Common myeloid progenitor, CD34-positive (primary cell): ENCODE results near the gene PKP1.

Experiments
- CTCF ChIA-PET: fragments of 350-600 bp; sonication (Branson Sonifier 250); formaldehyde crosslinking; loops from one replicate; lab custom pipeline; 2021; ENCODE audit warnings: antibody characterized with exemption; lab: Charles Lee
- POLR2A ChIA-PET: fragments of 350-600 bp; sonication (Branson Sonifier 250); formaldehyde crosslinking; loops from one replicate; lab custom pipeline; 2021; ENCODE audit warnings: antibody characterized with exemption; lab: Charles Lee
- DNase-seq, 3 donors: peaks; one replicate each; pipeline versions ENCODE4 v3.0.0 to v3.0.0-alpha.2; 2013
- H3K27ac ChIP-seq, 2 experiments: 1 replicate in 1 of 2; 2 replicates in 1 of 2; pipeline ENCODE4 v1.7.0; 2013; ENCODE audit warnings: inconsistent platforms in 2 of 2, low read length in 2 of 2, mild to moderate bottlenecking in 2 of 2, low read depth in 1 of 2, moderate library complexity in 1 of 2; ENCODE audit not compliant: severe bottlenecking in 2 of 2, insufficient read depth in 1 of 2, poor library complexity in 1 of 2
- H3K27me3 ChIP-seq, 5 experiments: replicated peaks in 2 of 5; 1 replicate in 3 of 5; 2 replicates in 2 of 5; pipeline versions ENCODE4 v1.6.1 to v1.7.0; 2013; ENCODE audit warnings: low read length in 4 of 5, mild to moderate bottlenecking in 2 of 5, moderate library complexity in 2 of 5, inconsistent platforms in 1 of 5; ENCODE audit not compliant: insufficient read depth in 5 of 5, control insufficient read depth in 4 of 5
- H3K36me3 ChIP-seq, 4 experiments: 1 replicate in 2 of 4; 2 replicates in 2 of 4; pipeline versions ENCODE4 v1.6.1 to v1.7.0; 2013; ENCODE audit warnings: low read length in 3 of 4, control low read depth in 1 of 4, mild to moderate bottlenecking in 1 of 4; ENCODE audit not compliant: control insufficient read depth in 4 of 4, insufficient read depth in 4 of 4
- H3K4me1 ChIP-seq, 4 experiments: 1 replicate in 3 of 4; 2 replicates in 1 of 4; pipeline versions ENCODE4 v1.6.1 to v1.7.1; 2013; ENCODE audit warnings: low read length in 3 of 4, mild to moderate bottlenecking in 3 of 4, control low read depth in 1 of 4, inconsistent platforms in 1 of 4, moderate library complexity in 1 of 4; ENCODE audit not compliant: control insufficient read depth in 4 of 4, insufficient read depth in 4 of 4; ENCODE audit errors: control extremely low read depth in 1 of 4
- H3K4me3 ChIP-seq, 7 experiments: 1 replicate in 4 of 7; 2 replicates in 3 of 7; pipeline versions ENCODE4 v1.5.1 to v1.7.0; 2013; ENCODE audit warnings: mild to moderate bottlenecking in 7 of 7, low read length in 6 of 7, moderate library complexity in 6 of 7, inconsistent platforms in 2 of 7, low read depth in 2 of 7, control low read depth in 1 of 7; ENCODE audit not compliant: insufficient read depth in 4 of 7, control insufficient read depth in 1 of 7; ENCODE audit errors: extremely low read depth in 1 of 7
- H3K9me3 ChIP-seq, 5 experiments: 1 replicate in 4 of 5; 2 replicates in 1 of 5; pipeline versions ENCODE4 v1.6.1 to v1.7.1; 2013; ENCODE audit warnings: low read length in 4 of 5, mild to moderate bottlenecking in 2 of 5, inconsistent platforms in 1 of 5, low read depth in 1 of 5, moderate library complexity in 1 of 5; ENCODE audit not compliant: control insufficient read depth in 4 of 5, insufficient read depth in 2 of 5; ENCODE audit errors: control extremely low read depth in 1 of 5
- WGBS: methylation state at CpG from one replicate; pipeline ENCODE4 v1.1.5; 2013; ENCODE audit not compliant: insufficient coverage; 5-methylcytosine and 5-hydroxymethylcytosine counted together

Gene PKP1

DNA sequence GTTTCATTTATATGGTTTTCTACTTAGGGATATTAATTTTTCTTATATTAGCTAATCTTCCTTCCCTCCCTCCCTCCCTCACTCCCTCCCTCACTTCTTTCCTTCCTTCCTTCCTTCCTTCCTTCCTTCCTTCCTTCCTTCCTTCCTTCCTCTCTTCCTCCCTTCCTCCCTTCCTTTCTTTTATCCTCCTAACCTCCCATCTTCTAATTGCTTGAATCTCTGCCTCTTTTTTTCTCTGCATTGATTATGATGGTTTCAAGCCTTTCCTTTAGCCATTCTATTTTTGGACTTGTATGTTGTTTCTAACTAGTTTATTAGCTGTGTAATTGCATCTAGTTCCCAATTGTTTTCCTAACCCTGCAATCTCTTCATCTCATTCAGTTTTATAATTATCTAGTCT, 17.0 kb upstream of the PKP1 start:
- Histone ChIP-seq H3K4me3 (no peak overlapping the region), H3K36me3 (no peaks in the 10 kb centered on the region), H3K4me1 (no peaks in the 10 kb centered on the region), H3K27ac (no peak overlapping the region), H3K9me3 (no peaks in the 10 kb centered on the region), H3K27me3 (peaks cover 5 to 25% (median 14%) of the 10 kb centered on the region in 5 experiments)
- POLR2A ChIA-PET, result no interaction called here
- CTCF ChIA-PET, result interaction anchor here (1.4 kb wide), 1 partner anchor 20 kb away, joined by 3 read pairs; no protein-coding TSS in a partner anchor
- DNase-seq, result no peak

DNA sequence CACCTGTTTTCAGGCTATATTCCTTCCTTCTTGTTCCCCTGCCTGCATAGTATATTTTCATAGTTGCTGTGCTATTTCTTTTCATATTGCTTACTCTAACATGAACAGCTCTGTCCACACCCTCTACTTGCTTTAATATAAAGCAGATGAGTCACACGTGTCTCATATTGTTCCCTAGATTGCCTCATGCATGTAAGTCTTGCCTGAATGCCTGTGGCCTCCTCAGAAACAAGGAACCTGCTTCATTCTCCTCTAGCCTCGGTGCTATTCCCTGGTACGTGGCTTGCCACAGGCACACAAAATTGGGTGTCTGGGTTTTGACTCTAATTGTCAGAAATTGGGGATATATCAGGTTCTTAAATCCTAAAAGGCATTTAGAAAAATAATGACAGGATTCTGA, 16.5 kb upstream of the PKP1 start:
- Histone ChIP-seq H3K27ac (no peak overlapping the region), H3K27me3 (peaks cover 5 to 21% (median 11%) of the 10 kb centered on the region in 5 experiments), H3K36me3 (no peaks in the 10 kb centered on the region), H3K9me3 (no peaks in the 10 kb centered on the region), H3K4me3 (no peak overlapping the region), H3K4me1 (no peaks in the 10 kb centered on the region)
- DNase-seq, result peak in 2 of 3 donors; percentile 21 to 27
- ChIA-PET CTCF (interaction anchor here (1.4 kb wide), 1 partner anchor 21 kb away, joined by 3 read pairs; no protein-coding TSS in a partner anchor), POLR2A (no interaction called here)
- WGBS, result 70% methylated on average over 2 of the region's 3 CpGs

DNA sequence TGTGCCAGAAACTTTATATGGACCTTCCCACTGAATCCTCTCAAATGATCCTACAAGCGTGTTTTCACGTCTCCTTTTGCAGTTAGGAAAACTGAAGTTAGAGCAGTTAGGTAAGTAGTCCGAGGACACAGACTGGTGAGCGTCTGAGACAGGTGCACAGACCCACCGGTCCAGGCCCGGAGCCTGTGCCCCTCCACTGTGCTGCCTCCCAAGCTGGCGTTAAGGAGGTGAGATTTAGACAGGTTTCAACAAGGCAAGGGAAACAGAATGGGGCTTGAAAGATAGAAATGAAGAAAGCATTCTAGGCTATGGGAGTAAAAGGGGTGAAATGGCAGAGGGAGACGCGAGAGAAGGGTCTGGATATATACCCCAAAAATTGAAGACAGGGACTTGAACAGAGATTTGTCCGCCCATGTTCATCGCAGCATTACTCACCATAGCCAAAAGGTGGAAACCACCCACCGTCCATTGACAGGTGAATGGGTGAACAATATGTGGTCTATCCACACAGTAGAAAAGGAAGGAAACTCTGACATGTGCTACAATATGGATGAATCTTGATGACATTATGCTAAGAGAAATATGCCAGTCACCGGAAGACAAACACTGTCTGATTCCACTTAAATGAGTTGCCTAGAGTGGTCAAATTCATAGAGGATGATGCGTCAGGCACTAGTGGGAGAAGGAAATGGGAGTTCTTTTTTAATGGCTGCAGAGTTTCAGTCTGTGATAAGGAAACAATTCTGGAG, 15.7 kb upstream of the PKP1 start:
- no peaks in the 10 kb centered on the region for H3K4me1 ChIP-seq
- peak in 2 of 3 donors; percentile 23 to 31 for DNase-seq
- POLR2A ChIA-PET, result no interaction called here
- CTCF ChIA-PET, result interaction anchor here (1.4 kb wide), 1 partner anchor 22 kb away, joined by 3 read pairs; no protein-coding TSS in a partner anchor
- peaks cover 5 to 21% (median 11%) of the 10 kb centered on the region in 5 experiments for H3K27me3 ChIP-seq
- H3K4me3 ChIP-seq, result no peak overlapping the region
- 89% methylated on average over 13 of the region's 14 CpGs for WGBS
- no peak overlapping the region for H3K27ac ChIP-seq
- no peaks in the 10 kb centered on the region for H3K9me3 ChIP-seq
- H3K36me3 ChIP-seq, result no peaks in the 10 kb centered on the region

DNA sequence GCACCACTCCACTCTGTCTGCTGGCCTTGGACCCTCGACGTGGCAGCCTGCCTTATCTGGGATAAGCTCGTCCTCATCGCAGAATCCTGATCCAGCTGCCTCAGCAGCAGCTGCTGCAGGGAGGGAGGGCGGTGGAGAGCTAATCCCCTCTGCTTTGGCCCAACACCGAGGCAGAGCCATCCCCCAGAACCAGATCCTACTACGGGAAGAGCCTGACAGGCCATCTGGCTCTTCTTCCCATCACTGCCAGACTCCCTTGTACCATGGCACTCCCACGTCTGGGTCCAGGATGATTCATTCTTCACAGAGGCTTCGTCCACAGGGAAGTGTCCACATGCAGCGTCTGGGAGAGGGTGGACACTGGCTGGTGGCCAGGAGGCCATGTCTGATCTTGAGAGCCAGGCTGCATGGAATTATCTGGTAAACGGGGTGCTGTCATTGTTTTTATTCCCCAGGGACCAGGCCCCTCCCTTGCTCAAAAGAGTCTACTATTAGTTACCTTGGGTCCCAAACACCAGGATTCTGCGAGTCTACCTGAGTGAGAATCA, 14.6 kb upstream of the PKP1 start:
- Histone ChIP-seq H3K9me3 (no peaks in the 10 kb centered on the region), H3K27ac (no peak overlapping the region), H3K4me1 (no peaks in the 10 kb centered on the region), H3K27me3 (peaks cover 4 to 21% (median 11%) of the 10 kb centered on the region in 5 experiments), H3K36me3 (no peaks in the 10 kb centered on the region), H3K4me3 (no peak overlapping the region)
- ChIA-PET CTCF (no interaction called here), POLR2A (no interaction called here)
- no peak for DNase-seq
- 84% methylated on average over 12 of the region's 12 CpGs for WGBS

DNA sequence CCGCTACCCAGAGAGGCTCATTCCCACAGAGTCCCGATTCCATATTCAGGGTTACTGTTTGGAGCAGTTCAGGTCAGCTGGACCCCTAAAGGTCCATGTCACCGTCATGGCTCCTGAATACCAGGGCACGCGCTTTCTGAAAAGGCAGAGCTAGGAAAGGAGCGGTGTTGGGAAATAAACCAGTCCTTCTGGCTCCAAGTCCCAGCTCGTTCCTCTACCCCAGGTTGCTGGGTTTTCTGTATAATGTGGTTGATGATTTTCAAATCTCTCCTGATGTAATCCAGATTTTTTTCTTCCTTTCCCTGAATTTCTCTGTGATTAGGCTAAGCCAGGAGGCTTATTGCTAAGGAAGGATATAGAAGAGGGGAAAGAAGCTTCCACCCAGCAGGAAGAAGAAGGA, 14.0 kb upstream of the PKP1 start:
- H3K36me3 ChIP-seq, result no peaks in the 10 kb centered on the region
- H3K9me3 ChIP-seq, result no peaks in the 10 kb centered on the region
- 90% methylated on average over 3 of the region's 7 CpGs for WGBS
- no peak for DNase-seq
- no peaks in the 10 kb centered on the region for H3K4me1 ChIP-seq
- H3K27me3 ChIP-seq, result peaks cover 3 to 16% (median 11%) of the 10 kb centered on the region in 5 experiments
- CTCF ChIA-PET, result no interaction called here
- POLR2A ChIA-PET, result no interaction called here
- H3K27ac ChIP-seq, result no peak overlapping the region
- H3K4me3 ChIP-seq, result no peak overlapping the region

DNA sequence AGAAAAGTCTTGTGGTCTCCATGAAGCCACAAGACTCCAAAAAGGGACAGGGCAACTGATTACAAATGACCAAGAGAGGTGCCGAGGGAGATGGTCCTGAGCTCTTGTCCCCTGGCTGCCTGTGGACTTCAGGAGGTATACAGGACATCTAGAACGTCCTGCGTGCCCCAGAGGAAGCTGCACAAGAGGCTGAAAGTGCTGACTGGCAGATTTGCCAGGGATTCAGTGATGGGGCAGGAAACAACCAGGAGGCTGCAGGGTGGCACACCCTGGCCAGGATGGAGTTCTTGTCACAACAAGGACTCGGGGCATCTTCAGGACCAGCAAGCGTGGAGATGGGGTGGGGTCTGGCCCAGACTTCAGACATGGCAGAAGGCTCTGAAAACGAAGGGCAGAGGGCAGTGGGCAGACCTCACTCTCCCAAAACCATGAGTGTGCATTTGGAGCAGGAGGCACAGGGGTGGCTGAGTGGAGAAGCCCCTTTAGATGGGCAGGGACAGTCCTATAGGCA, 13.4 kb upstream of the PKP1 start:
- Histone ChIP-seq H3K27me3 (peaks cover 3 to 14% (median 11%) of the 10 kb centered on the region in 5 experiments), H3K4me3 (no peak overlapping the region), H3K4me1 (no peaks in the 10 kb centered on the region), H3K36me3 (no peaks in the 10 kb centered on the region), H3K27ac (no peak overlapping the region), H3K9me3 (no peaks in the 10 kb centered on the region)
- ChIA-PET CTCF (no interaction called here), POLR2A (no interaction called here)
- no peak for DNase-seq
- 85% methylated on average over 6 of the region's 6 CpGs for WGBS
